HCT116 (cell line): ENCODE results near the gene OR52A1. TPM values are rescaled to one million over a fixed set of nuclear protein-coding genes. Genes with fewer than 3 reads are reported as not detected.

Source experiments
- ATAC-seq: fragments of 200-7000 bp; cut with Tn5 transposase; 2 replicates; pipeline ENCODE4 v1.9.1; 2020; ENCODE audit warnings: mild to moderate bottlenecking, moderate library complexity
- Bru-seq: library from RNA; stranded (reverse); fragments of 400-500 nt; gene quantifications from one replicate; lab custom pipeline; 2021; lab: Mats Ljungman, UMichigan
- BruChase-seq, 2 experiments: library from RNA; stranded (reverse); fragments of 400-500 nt; gene quantifications; one replicate each; lab custom pipeline; 2021; lab: Mats Ljungman, UMichigan
- BruUV-seq: library from RNA; stranded (reverse); fragments of 400-500 nt; replicated peaks from 2 replicates; lab custom pipeline; 2021; lab: Mats Ljungman, UMichigan
- CTCF ChIA-PET: fragments of 300-600 bp; sonication (Branson Sonifier 250); formaldehyde crosslinking; loops from one replicate; lab custom pipeline; 2021; ENCODE audit warnings: antibody characterized with exemption; lab: Charles Lee
- POLR2A ChIA-PET: fragments of 300-600, 350-600 bp; sonication (Branson Sonifier 250); formaldehyde crosslinking; loops from one replicate; lab custom pipeline; 2021; ENCODE audit warnings: antibody characterized with exemption; lab: Charles Lee
- RAD21 ChIA-PET, 2 experiments: fragments of 300-600 bp; sonication (Branson Sonifier 250); formaldehyde crosslinking; loops; one replicate each; lab custom pipeline; 2023; ENCODE audit warnings: low total read pairs in 2 of 2; ENCODE audit not compliant: uncharacterized antibody in 2 of 2, unreplicated experiment in 2 of 2, low non-redundant PET in 1 of 2; lab: Charles Lee
- DNase-seq: peaks from one replicate; pipeline ENCODE4 v3.0.0-alpha.2; 2010; ENCODE audit warnings: low read depth, low spot score
- H2AFZ ChIP-seq: fragments of 200-600 bp; shearing (Covaris generic), sonication (generic); 2 replicates; pipeline ENCODE4 v1.6.1; 2017; ENCODE audit warnings: low read depth, mixed run types, mixed read lengths, antibody characterized with exemption, low read length; ENCODE audit not compliant: poor library complexity, severe bottlenecking
- H3K27ac ChIP-seq: 2 replicates; pipeline ENCODE4 v1.5.1; 2012; ENCODE audit warnings: low read depth, low read length
- H3K27me3 ChIP-seq: fragments of 200-600 bp; sonication (generic); 2 replicates; pipeline ENCODE4 v1.6.1; 2016; ENCODE audit warnings: mixed run types, low read length, mixed read lengths; ENCODE audit not compliant: insufficient read depth
- H3K36me3 ChIP-seq, 2 experiments: fragments of 200-500 bp in 1 of 2; fragments of 200-600 bp in 1 of 2; sonication (Bioruptor generic) in 1 of 2; sonication (generic) in 1 of 2; 2 replicates each; pipeline versions ENCODE4 v1.5.1 to v1.6.1; 2014 to 2016; ENCODE audit warnings: low read length in 2 of 2, inconsistent platforms in 1 of 2, mixed read lengths in 1 of 2, mixed run types in 1 of 2; ENCODE audit not compliant: insufficient read depth in 2 of 2, control insufficient read depth in 1 of 2
- H3K4me1 ChIP-seq, 2 experiments: fragments of 200-600 bp in 1 of 2; sonication (generic) in 1 of 2; 2 replicates each; pipeline versions ENCODE4 v1.5.1 to v1.6.1; 2012 to 2017; ENCODE audit warnings: low read length in 2 of 2, inconsistent platforms in 1 of 2, mild to moderate bottlenecking in 1 of 2, mixed read lengths in 1 of 2, mixed run types in 1 of 2, moderate library complexity in 1 of 2; ENCODE audit not compliant: insufficient read depth in 2 of 2, control insufficient read depth in 1 of 2
- H3K4me2 ChIP-seq: fragments of 200-600 bp; sonication (generic); 2 replicates; pipeline ENCODE4 v1.6.1; 2017; ENCODE audit warnings: mixed run types, low read length, mixed read lengths
- H3K4me3 ChIP-seq, 2 experiments: fragments of 200-600 bp in 1 of 2; sonication (generic) in 1 of 2; replicated peaks in 1 of 2; 2 replicates each; pipeline ENCODE4 v1.5.1; 2011 to 2016; ENCODE audit warnings: low read length in 2 of 2, control low read depth in 1 of 2, low read depth in 1 of 2, mild to moderate bottlenecking in 1 of 2, mixed read lengths in 1 of 2, mixed run types in 1 of 2
- H3K79me2 ChIP-seq: fragments of 200-600 bp; sonication (generic); 2 replicates; pipeline ENCODE4 v1.6.1; 2017; ENCODE audit warnings: mild to moderate bottlenecking, mixed run types, low read length, moderate library complexity, mixed read lengths; ENCODE audit not compliant: insufficient read depth
- H3K9ac ChIP-seq: fragments of 200-600 bp; sonication (generic); 2 replicates; pipeline ENCODE4 v1.6.1; 2016; ENCODE audit warnings: low read length, mixed read lengths
- H3K9me2 ChIP-seq: fragments of 200-600 bp; sonication (generic), shearing (Covaris generic); 2 replicates; pipeline ENCODE4 v1.6.1; 2017; ENCODE audit warnings: mixed run types, mild to moderate bottlenecking, moderate library complexity; ENCODE audit not compliant: insufficient read depth
- H3K9me3 ChIP-seq, 2 experiments: fragments of 200-500 bp in 1 of 2; fragments of 200-600 bp in 1 of 2; sonication (Bioruptor generic) in 1 of 2; sonication (generic) in 1 of 2; 2 replicates each; pipeline ENCODE4 v1.6.1; 2014 to 2017; ENCODE audit warnings: low read length in 2 of 2, mixed read lengths in 2 of 2, inconsistent platforms in 1 of 2, low read depth in 1 of 2, mild to moderate bottlenecking in 1 of 2, mixed run types in 1 of 2, moderate library complexity in 1 of 2; ENCODE audit not compliant: control insufficient read depth in 1 of 2, insufficient read depth in 1 of 2
- H4K20me1 ChIP-seq: fragments of 200-600 bp; sonication (generic), shearing (Covaris generic); 2 replicates; pipeline ENCODE4 v1.6.1; 2017; ENCODE audit warnings: mixed run types, mild to moderate bottlenecking, moderate library complexity; ENCODE audit not compliant: insufficient read depth
- ATF3 ChIP-seq: IDR thresholded peaks from 2 replicates; pipeline ENCODE4 v1.6.1; 2012
- CBX3 ChIP-seq: IDR thresholded peaks from 2 replicates; pipeline ENCODE4 v1.6.1; 2012; ENCODE audit warnings: low read depth
- CEBPB ChIP-seq: IDR thresholded peaks from 2 replicates; pipeline ENCODE4 v1.6.1; 2012; ENCODE audit warnings: low read depth
- CTCF ChIP-seq, 3 experiments: fragments of 200-600 bp in 1 of 3; sonication (generic) in 1 of 3; IDR thresholded peaks in 2 of 3; conservative IDR thresholded peaks in 1 of 3; 2 replicates each; pipeline ENCODE4 v1.5.1; 2012 to 2017; ENCODE audit warnings: low read depth in 2 of 3, low read length in 2 of 3, antibody characterized with exemption in 1 of 3, borderline replicate concordance in 1 of 3, control low read depth in 1 of 3, mild to moderate bottlenecking in 1 of 3, mixed read lengths in 1 of 3, mixed run types in 1 of 3, moderate library complexity in 1 of 3; ENCODE audit not compliant: insufficient read depth in 1 of 3
- EGR1 ChIP-seq: IDR thresholded peaks from 2 replicates; pipeline ENCODE4 v1.6.1; 2012; ENCODE audit warnings: low read depth
- ELF1 ChIP-seq: IDR thresholded peaks from 2 replicates; pipeline ENCODE4 v1.6.1; 2012; ENCODE audit warnings: low read depth, borderline replicate concordance
- EZH2phosphoT487 ChIP-seq: fragments of 200-600 bp; IDR thresholded peaks from 2 replicates; pipeline ENCODE4 v1.6.1; 2018; ENCODE audit warnings: antibody characterized with exemption, borderline replicate concordance
- FOSL1 ChIP-seq: IDR thresholded peaks from 2 replicates; pipeline ENCODE4 v1.6.1; 2012; ENCODE audit warnings: low read depth
- JUND ChIP-seq: IDR thresholded peaks from 2 replicates; pipeline ENCODE4 v1.6.1; 2012
- MAX ChIP-seq: IDR thresholded peaks from 2 replicates; pipeline ENCODE4 v1.6.1; 2012
- POLR2A ChIP-seq: IDR thresholded peaks from 2 replicates; pipeline ENCODE4 v1.7.0; 2011; ENCODE audit warnings: borderline replicate concordance; ENCODE audit not compliant: insufficient read depth, insufficient read length; ENCODE audit errors: extremely low read depth
- POLR2AphosphoS5 ChIP-seq: IDR thresholded peaks from 2 replicates; pipeline ENCODE4 v1.6.1; 2011; ENCODE audit warnings: mild to moderate bottlenecking, low read depth, low read length, moderate library complexity
- SP1 ChIP-seq: IDR thresholded peaks from 2 replicates; pipeline ENCODE4 v1.6.1; 2012; ENCODE audit warnings: low read depth
- SRF ChIP-seq: IDR thresholded peaks from 2 replicates; pipeline ENCODE4 v1.6.1; 2012; ENCODE audit warnings: low read depth
- TCF7L2 ChIP-seq: IDR thresholded peaks from 2 replicates; pipeline ENCODE4 v1.7.0; 2011; ENCODE audit warnings: borderline replicate concordance, inconsistent platforms; ENCODE audit not compliant: insufficient read depth, insufficient read length; ENCODE audit errors: extremely low read depth
- YY1 ChIP-seq: IDR thresholded peaks from 2 replicates; pipeline ENCODE4 v1.6.1; 2011; ENCODE audit warnings: low read length, low read depth, moderate library complexity, mild to moderate bottlenecking; ENCODE audit not compliant: insufficient replicate concordance; ENCODE audit errors: extremely low read depth
- ZBTB33 ChIP-seq: IDR thresholded peaks from 2 replicates; pipeline ENCODE4 v1.6.1; 2011; ENCODE audit warnings: mild to moderate bottlenecking, low read length, moderate library complexity; ENCODE audit not compliant: insufficient replicate concordance; ENCODE audit errors: extremely low read depth
- ZFX ChIP-seq: fragments of 450-650 bp; IDR thresholded peaks from 2 replicates; pipeline ENCODE4 v1.6.1; 2017
- intact Hi-C: fragments of 100-400 bp; cut with micrococcal nuclease; formaldehyde crosslinking; loops from 2 replicates; pipeline ENCODE4 v1.10.0; 2022
- long read RNA-seq: library from polyadenylated mRNA; unstranded; transcript quantifications from one replicate; pipeline ENCODE4 v2.0.0, GENCODE V29; 2021; ENCODE audit not compliant: unreplicated experiment
- polyA plus RNA-seq: library from polyadenylated mRNA; unstranded; fragments of >200 nt; gene quantifications from 2 replicates; pipeline ENCODE4 v1.2.1, GENCODE V29; 2012; ENCODE audit warnings: missing spikeins
- total RNA-seq: library from RNA; stranded (reverse); gene quantifications from one replicate; pipeline ENCODE4 v1.2.1, GENCODE V29; 2021; ENCODE audit not compliant: unreplicated experiment

Gene OR52A1
- total RNA-seq (not detected), Bru-seq, nascent RNA (not detected), BruChase-seq, experiment 1, labeled RNA remaining after a 6-hour chase (not detected), BruChase-seq, experiment 2, labeled RNA remaining after a 2-hour chase (not detected)
- not detected in 2 replicates for polyA plus RNA-seq
- long read RNA-seq: 0 reads

- ATAC-seq (no peak), DNase-seq (no peak)
- H3K4me1 ChIP-seq: no peaks in the 10 kb centered on the region
- H3K27ac ChIP-seq: no peak within 1 kb of the TSS
- H3K4me2 ChIP-seq: no peak within 1 kb of the TSS
- no peak within 1 kb of the TSS for H3K4me3 ChIP-seq
- H2AFZ ChIP-seq: no peak within 1 kb of the TSS
- no peaks in the 10 kb centered on the region for H3K36me3 ChIP-seq
- H3K9me3 ChIP-seq: no peaks in the 10 kb centered on the region
- intact Hi-C loops: no loop called here
- no peaks in the 10 kb centered on the region for H4K20me1 ChIP-seq
- H3K27me3 ChIP-seq: peaks cover 75% of the 10 kb centered on the region
- RAD21 ChIA-PET: no interaction called here
- CTCF ChIA-PET: no interaction called here
- POLR2A ChIA-PET: no interaction called here
- no peaks in the 10 kb centered on the region for H3K79me2 ChIP-seq
- H3K9me2 ChIP-seq: no peaks in the 10 kb centered on the region
- TF ChIP-seq SP1: no peak
- TF ChIP-seq ZFX: no peak
- no peak for TF ChIP-seq JUND
- TF ChIP-seq MAX: no peak
- no peak within 1 kb of the TSS for H3K9ac ChIP-seq
- BruUV-seq: no TSS peak
These were observed at the start of gene OR52A1 for GRCh38 chr11:5154657-5155056. OR52A1 (minus strand) TSS chr11:5154757; CDS start chr11:5152369, 2,388 bp downstream.

GRCh38 chr11:5203366-5203765 lies 48.8 kb upstream of the OR52A1 start:
- BruUV-seq: no TSS peak
- DNase-seq (no peak), ATAC-seq (no peak)
- H2AFZ ChIP-seq: no peak overlapping the region
- peaks cover 44% of the 10 kb centered on the region for H3K27me3 ChIP-seq
- no peak overlapping the region for H3K27ac ChIP-seq
- H3K79me2 ChIP-seq: no peaks in the 10 kb centered on the region
- intact Hi-C loops: loop anchor here (10.0 kb wide), 1 partner anchor 351 kb away; no protein-coding TSS in a partner anchor
- H3K9me2 ChIP-seq: no peaks in the 10 kb centered on the region
- H3K4me2 ChIP-seq: no peak overlapping the region
- H3K9me3 ChIP-seq: no peaks in the 10 kb centered on the region
- H3K9ac ChIP-seq: no peak overlapping the region
- ChIA-PET RAD21 (no interaction called here), CTCF (interaction anchor here (1.0 kb wide), 1 partner anchor 88 kb away, joined by 5 read pairs; no protein-coding TSS in a partner anchor), POLR2A (no interaction called here)
- H3K4me1 ChIP-seq: no peaks in the 10 kb centered on the region
- H3K4me3 ChIP-seq: no peak overlapping the region
- no peaks in the 10 kb centered on the region for H3K36me3 ChIP-seq
- no peaks in the 10 kb centered on the region for H4K20me1 ChIP-seq
- TF ChIP-seq POLR2A (no peak), POLR2AphosphoS5 (no peak), YY1 (no peak), CEBPB (no peak), ATF3 (no peak), ZFX (no peak), EGR1 (no peak), EZH2phosphoT487 (no peak), ELF1 (no peak), CTCF (IDR thresholded peaks at IDR 0.05 in 2 of 3, conservative IDR thresholded peaks at IDR 0.05 in 1 of 3; ENCODE audit: borderline replicate concordance in 1 of 3, insufficient read depth in 1 of 3, low read depth in 2 of 3, low read length in 2 of 3) (no peak), FOSL1 (no peak), SRF (no peak), CBX3 (no peak), ZBTB33 (no peak), TCF7L2 (no peak)
